Mesenchymal stem cell (in vitro differentiated cells and primary cell): ENCODE data around the gene SLC39A3.

Experiments
- DNase-seq: peaks from one replicate; pipeline ENCODE4 v3.0.0-alpha.2; 2013
- H2AFZ ChIP-seq: one replicate; pipeline ENCODE4 v1.6.1; 2013; ENCODE audit warnings: low read depth, mild to moderate bottlenecking, control low read depth, inconsistent platforms, low read length, moderate library complexity
- H2AK5ac ChIP-seq: 2 replicates; pipeline ENCODE4 v1.6.1; 2013; ENCODE audit warnings: low read length, moderate library complexity, mild to moderate bottlenecking, inconsistent platforms; ENCODE audit not compliant: severe bottlenecking
- H2BK120ac ChIP-seq: one replicate; pipeline ENCODE4 v1.6.1; 2013; ENCODE audit warnings: low read depth, mild to moderate bottlenecking, inconsistent platforms, low read length, moderate library complexity
- H2BK12ac ChIP-seq, 2 experiments: one replicate each; pipeline ENCODE4 v1.6.1; 2013; ENCODE audit warnings: inconsistent platforms in 2 of 2, low read length in 2 of 2, mild to moderate bottlenecking in 2 of 2, moderate library complexity in 2 of 2, control low read depth in 1 of 2
- H2BK15ac ChIP-seq: one replicate; pipeline ENCODE4 v1.6.1; 2013; ENCODE audit warnings: mild to moderate bottlenecking, low read depth, inconsistent platforms; ENCODE audit not compliant: poor library complexity, severe bottlenecking
- H2BK5ac ChIP-seq: 2 replicates; pipeline ENCODE4 v1.6.1; 2013; ENCODE audit warnings: low read depth, mild to moderate bottlenecking, low read length, control low read depth, inconsistent platforms; ENCODE audit not compliant: poor library complexity, severe bottlenecking
- H3K14ac ChIP-seq, 2 experiments: one replicate each; pipeline ENCODE4 v1.6.1; 2013; ENCODE audit warnings: inconsistent platforms in 2 of 2, low read length in 2 of 2, control low read depth in 1 of 2, mild to moderate bottlenecking in 1 of 2, moderate library complexity in 1 of 2
- H3K18ac ChIP-seq, 2 experiments: one replicate each; pipeline ENCODE4 v1.6.1; 2013; ENCODE audit warnings: inconsistent platforms in 2 of 2, low read length in 2 of 2, control low read depth in 1 of 2, low read depth in 1 of 2, mild to moderate bottlenecking in 1 of 2
- H3K23ac ChIP-seq, 2 experiments: one replicate each; pipeline ENCODE4 v1.6.1; 2013; ENCODE audit warnings: inconsistent platforms in 2 of 2, low read length in 2 of 2, mild to moderate bottlenecking in 2 of 2, moderate library complexity in 2 of 2, control low read depth in 1 of 2
- H3K27ac ChIP-seq: 2 replicates; pipeline ENCODE4 v1.5.1; 2013; ENCODE audit warnings: mild to moderate bottlenecking, moderate library complexity, low read length, control low read depth, inconsistent platforms; ENCODE audit not compliant: poor library complexity, severe bottlenecking
- H3K27me3 ChIP-seq, 2 experiments: 2 replicates each; pipeline versions ENCODE4 v1.6.1 to v1.7.0; 2013; ENCODE audit warnings: low read length in 2 of 2, mild to moderate bottlenecking in 2 of 2, moderate library complexity in 2 of 2, control low read depth in 1 of 2, inconsistent platforms in 1 of 2; ENCODE audit not compliant: control insufficient read depth in 1 of 2, insufficient read depth in 1 of 2
- H3K36me3 ChIP-seq, 2 experiments: 2 replicates each; pipeline versions ENCODE4 v1.6.1 to v1.7.0; 2013; ENCODE audit warnings: low read length in 2 of 2, control low read depth in 1 of 2, inconsistent platforms in 1 of 2, low read depth in 1 of 2, mild to moderate bottlenecking in 1 of 2; ENCODE audit not compliant: insufficient read depth in 2 of 2, control insufficient read depth in 1 of 2
- H3K4ac ChIP-seq, 2 experiments: one replicate each; pipeline ENCODE4 v1.6.1; 2013; ENCODE audit warnings: inconsistent platforms in 2 of 2, low read length in 2 of 2, mild to moderate bottlenecking in 2 of 2, moderate library complexity in 2 of 2, control low read depth in 1 of 2, low read depth in 1 of 2
- H3K4me1 ChIP-seq: 2 replicates; pipeline ENCODE4 v1.6.1; 2013; ENCODE audit warnings: low read depth, low read length, control low read depth; ENCODE audit not compliant: control insufficient read depth, insufficient read depth
- H3K4me2 ChIP-seq: 2 replicates; pipeline ENCODE4 v1.6.1; 2013; ENCODE audit warnings: low read length, mild to moderate bottlenecking, inconsistent platforms; ENCODE audit not compliant: poor library complexity, severe bottlenecking
- H3K4me3 ChIP-seq, 2 experiments: 2 replicates each; pipeline versions ENCODE4 v1.5.1 to v1.7.0; 2013; ENCODE audit warnings: low read length in 2 of 2, mild to moderate bottlenecking in 2 of 2, control low read depth in 1 of 2, low read depth in 1 of 2; ENCODE audit not compliant: insufficient read depth in 1 of 2
- H3K79me1 ChIP-seq: replicated peaks from 2 replicates; pipeline ENCODE4 v1.6.1; 2013; ENCODE audit warnings: mild to moderate bottlenecking, control low read depth, low read length, inconsistent platforms; ENCODE audit not compliant: poor library complexity, severe bottlenecking
- H3K9ac ChIP-seq: 2 replicates; pipeline ENCODE4 v1.7.0; 2013; ENCODE audit warnings: mild to moderate bottlenecking, low read length, moderate library complexity
- H3K9me3 ChIP-seq: 2 replicates; pipeline ENCODE4 v1.7.0; 2013; ENCODE audit warnings: mild to moderate bottlenecking, low read length; ENCODE audit not compliant: control insufficient read depth
- H4K8ac ChIP-seq: one replicate; pipeline ENCODE4 v1.6.1; 2013; ENCODE audit warnings: inconsistent platforms, mild to moderate bottlenecking, low read length, moderate library complexity
- H4K91ac ChIP-seq: one replicate; pipeline ENCODE4 v1.6.1; 2013; ENCODE audit warnings: mild to moderate bottlenecking, low read length, inconsistent platforms
- WGBS: methylation state at CpG from one replicate; pipeline ENCODE4 v1.1.7; 2013; ENCODE audit warnings: mixed read lengths; 5-methylcytosine and 5-hydroxymethylcytosine counted together

The SLC39A3 gene

GRCh38 chr19:2721570-2722540, 18.0 kb downstream of the SLC39A3 start:
- H3K27ac ChIP-seq: no peak overlapping the region
- H3K4ac ChIP-seq: no peak overlapping the region
- H2BK12ac ChIP-seq: peak overlapping the region in 1 of 2 experiments; percentile 25
- H4K8ac ChIP-seq: no peak overlapping the region
- H2BK5ac ChIP-seq: no peak overlapping the region
- no peak overlapping the region for H2AFZ ChIP-seq
- H3K36me3 ChIP-seq: peaks cover 0 to 4% of the 10 kb centered on the region in 2 experiments
- no peaks in the 10 kb centered on the region for H3K9me3 ChIP-seq
- H3K9ac ChIP-seq: peak overlapping the region; percentile 51
- H3K4me2 ChIP-seq: peak overlapping the region; percentile 54
- no peak overlapping the region for H2AK5ac ChIP-seq
- no peak overlapping the region for H2BK15ac ChIP-seq
- WGBS: 32% methylated on average over 39 of the region's 39 CpGs
- no peak overlapping the region for H3K14ac ChIP-seq
- no peaks in the 10 kb centered on the region for H3K79me1 ChIP-seq
- H2BK120ac ChIP-seq: no peak overlapping the region
- no peak overlapping the region for H4K91ac ChIP-seq
- peaks cover 34% of the 10 kb centered on the region for H3K4me1 ChIP-seq
- H3K4me3 ChIP-seq: peak overlapping the region; percentile 14 to 66
- peaks cover 8 to 50% of the 10 kb centered on the region in 2 experiments for H3K27me3 ChIP-seq
- no peak for DNase-seq
- no peak overlapping the region for H3K18ac ChIP-seq
- H3K23ac ChIP-seq: peak overlapping the region in 1 of 2 experiments; percentile 64

- no peak within 1 kb of the TSS for H4K91ac ChIP-seq
- H3K23ac ChIP-seq: peak within 1 kb of the TSS in 1 of 2 experiments; percentile 64
- peak within 1 kb of the TSS in 1 of 2 experiments; percentile 30 for H3K14ac ChIP-seq
- H4K8ac ChIP-seq: no peak within 1 kb of the TSS
- no peaks in the 10 kb centered on the region for H3K9me3 ChIP-seq
- H3K4me2 ChIP-seq: peak within 1 kb of the TSS; percentile 54
- peaks cover 1 to 42% of the 10 kb centered on the region in 2 experiments for H3K27me3 ChIP-seq
- no peak for DNase-seq
- H3K9ac ChIP-seq: peak within 1 kb of the TSS; percentile 73
- peaks cover 0 to 10% of the 10 kb centered on the region in 2 experiments for H3K36me3 ChIP-seq
- no peak within 1 kb of the TSS for H2AK5ac ChIP-seq
- no peak within 1 kb of the TSS for H3K18ac ChIP-seq
- no peak within 1 kb of the TSS for H2BK5ac ChIP-seq
- WGBS: 2% methylated on average over 29 of the region's 100 CpGs
- H3K79me1 ChIP-seq: no peaks in the 10 kb centered on the region
- peaks cover 34% of the 10 kb centered on the region for H3K4me1 ChIP-seq
- H2BK15ac ChIP-seq: peak within 1 kb of the TSS; percentile 76
- peak within 1 kb of the TSS in 1 of 2 experiments; percentile 25 for H2BK12ac ChIP-seq
- H3K4ac ChIP-seq: no peak within 1 kb of the TSS
- no peak within 1 kb of the TSS for H3K27ac ChIP-seq
- H2AFZ ChIP-seq: no peak within 1 kb of the TSS
- peak within 1 kb of the TSS; percentile 21 for H2BK120ac ChIP-seq
- peak within 1 kb of the TSS; percentile 14 to 78 for H3K4me3 ChIP-seq
Observed at GRCh38 chr19:2720777-2721569, 18.8 kb downstream of the SLC39A3 start, which contains the start of gene DIRAS1. TSS of gene DIRAS1 (minus strand) at chr19:2721372. CDS start at chr19:2717806, 3,566 bp downstream.

GRCh38 chr19:2719920-2720776, 19.7 kb downstream of the SLC39A3 start:
- Histone ChIP-seq H4K8ac (no peak overlapping the region), H3K4ac (no peak overlapping the region)
- WGBS: 6% methylated on average over 30 of the region's 37 CpGs

More at GRCh38 chr19:2719920-2720776, 19.7 kb downstream of the SLC39A3 start:
- no peak overlapping the region for H2BK5ac ChIP-seq
- no peak overlapping the region for H3K27ac ChIP-seq
- peak overlapping the region in 1 of 2 experiments; percentile 78 for H3K4me3 ChIP-seq
- H3K23ac ChIP-seq: peak overlapping the region in 1 of 2 experiments; percentile 9
- H3K9ac ChIP-seq: peak overlapping the region; percentile 73
- H2BK12ac ChIP-seq: no peak overlapping the region
- H3K18ac ChIP-seq: no peak overlapping the region
- peak; percentile 24 for DNase-seq
- H3K27me3 ChIP-seq: peaks cover 0 to 42% of the 10 kb centered on the region in 2 experiments
- peak overlapping the region in 1 of 2 experiments; percentile 30 for H3K14ac ChIP-seq
- H2AK5ac ChIP-seq: no peak overlapping the region
- H2BK15ac ChIP-seq: no peak overlapping the region
- no peaks in the 10 kb centered on the region for H3K79me1 ChIP-seq
- peak overlapping the region; percentile 21 for H2BK120ac ChIP-seq
- H3K4me1 ChIP-seq: peaks cover 34% of the 10 kb centered on the region
- H2AFZ ChIP-seq: no peak overlapping the region
- H3K36me3 ChIP-seq: peaks cover 0 to 19% of the 10 kb centered on the region in 2 experiments
- no peak overlapping the region for H3K4me2 ChIP-seq
- peaks cover 5% of the 10 kb centered on the region for H3K9me3 ChIP-seq
- no peak overlapping the region for H4K91ac ChIP-seq
